ENCODE measurements around the gene PAM. TPM values are rescaled to one million over a fixed set of nuclear protein-coding genes. Genes with fewer than 3 reads are reported as not detected.

PAM gene
- total RNA-seq, 1 donor from 2014 or later, result 171 TPM

- Histone ChIP-seq H3K36me3 (no peaks in the 10 kb centered on the region), H3K9me3 (no peaks in the 10 kb centered on the region), H3K4me1 (peaks cover 32% of the 10 kb centered on the region), H3K27me3 (ENCODE audit: low read depth) (no peaks in the 10 kb centered on the region), H3K4me3 (no peak overlapping the region), H3K27ac (no peak overlapping the region)
- TF ChIP-seq, protein P1, sequence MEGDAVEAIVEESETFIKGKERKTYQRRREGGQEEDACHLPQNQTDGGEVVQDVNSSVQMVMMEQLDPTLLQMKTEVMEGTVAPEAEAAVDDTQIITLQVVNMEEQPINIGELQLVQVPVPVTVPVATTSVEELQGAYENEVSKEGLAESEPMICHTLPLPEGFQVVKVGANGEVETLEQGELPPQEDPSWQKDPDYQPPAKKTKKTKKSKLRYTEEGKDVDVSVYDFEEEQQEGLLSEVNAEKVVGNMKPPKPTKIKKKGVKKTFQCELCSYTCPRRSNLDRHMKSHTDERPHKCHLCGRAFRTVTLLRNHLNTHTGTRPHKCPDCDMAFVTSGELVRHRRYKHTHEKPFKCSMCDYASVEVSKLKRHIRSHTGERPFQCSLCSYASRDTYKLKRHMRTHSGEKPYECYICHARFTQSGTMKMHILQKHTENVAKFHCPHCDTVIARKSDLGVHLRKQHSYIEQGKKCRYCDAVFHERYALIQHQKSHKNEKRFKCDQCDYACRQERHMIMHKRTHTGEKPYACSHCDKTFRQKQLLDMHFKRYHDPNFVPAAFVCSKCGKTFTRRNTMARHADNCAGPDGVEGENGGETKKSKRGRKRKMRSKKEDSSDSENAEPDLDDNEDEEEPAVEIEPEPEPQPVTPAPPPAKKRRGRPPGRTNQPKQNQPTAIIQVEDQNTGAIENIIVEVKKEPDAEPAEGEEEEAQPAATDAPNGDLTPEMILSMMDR (IDR thresholded peaks at IDR 0.05), result no peak
- DNase-seq (no peak), ATAC-seq (no peak)
- intact Hi-C loops (cut with DNase I), result no loop called here
Observed at GRCh38 chr5:102796009-102796408, 40.9 kb downstream of the PAM start.

DNA sequence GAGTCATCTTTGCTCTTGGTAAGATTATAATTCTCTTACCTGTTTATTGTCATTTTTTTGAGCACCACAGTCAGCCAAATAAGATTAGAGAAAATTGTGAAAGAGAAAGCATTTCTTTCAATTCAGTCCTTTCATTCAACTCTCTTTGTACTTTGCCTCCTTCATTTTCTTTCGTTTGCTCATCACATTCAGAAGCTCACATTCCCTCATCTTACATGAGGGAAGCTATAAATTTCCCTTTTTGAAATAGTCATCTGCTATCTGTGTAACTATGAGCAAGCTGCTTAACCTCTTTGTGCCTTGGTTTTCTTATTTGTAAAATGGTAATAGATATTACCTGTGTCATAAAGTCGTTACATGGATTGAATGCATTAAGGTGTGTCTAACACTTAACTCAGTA is 41.4 kb downstream of the PAM start:
- H3K4me1 ChIP-seq, result peaks cover 32% of the 10 kb centered on the region
- no peak overlapping the region for H3K4me3 ChIP-seq
- H3K9me3 ChIP-seq, result no peaks in the 10 kb centered on the region
- TF ChIP-seq, protein P1 (IDR thresholded peaks at IDR 0.05), result no peak
- no peaks in the 10 kb centered on the region for H3K27me3 ChIP-seq (ENCODE audit: low read depth)
- DNase-seq (no peak), ATAC-seq (no peak)
- intact Hi-C loops (cut with DNase I), result no loop called here
- no peaks in the 10 kb centered on the region for H3K36me3 ChIP-seq
- H3K27ac ChIP-seq, result no peak overlapping the region

DNA sequence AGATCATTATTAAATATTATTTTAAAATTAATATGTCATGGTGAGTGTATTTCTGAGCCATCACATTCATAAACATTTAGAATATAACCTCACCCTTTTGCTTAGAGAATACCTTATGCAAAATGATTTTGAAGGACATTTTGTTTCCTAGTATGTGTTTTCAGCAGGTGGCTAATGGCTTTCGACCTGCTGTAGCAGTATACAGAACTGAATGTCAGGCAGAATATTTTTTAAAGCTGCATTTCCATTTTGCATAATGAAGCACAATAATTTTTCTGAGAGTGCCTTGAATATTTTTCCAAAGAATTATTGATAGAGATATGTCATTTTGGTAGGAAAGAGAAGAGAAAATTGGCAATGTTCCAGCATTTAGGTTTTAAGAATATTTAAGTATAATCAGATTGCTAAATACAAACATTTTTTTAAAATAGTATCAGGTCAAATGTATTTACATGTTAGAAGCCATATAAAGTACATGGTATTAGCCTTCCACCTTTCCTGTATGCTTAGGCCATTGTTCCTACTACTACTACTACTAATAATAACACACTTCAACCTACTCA is 42.3 kb downstream of the PAM start:
- TF ChIP-seq, protein P1 (IDR thresholded peaks at IDR 0.05), result no peak
- Histone ChIP-seq H3K36me3 (no peaks in the 10 kb centered on the region), H3K4me3 (no peak overlapping the region), H3K27ac (no peak overlapping the region), H3K4me1 (peaks cover 29% of the 10 kb centered on the region), H3K9me3 (no peaks in the 10 kb centered on the region), H3K27me3 (ENCODE audit: low read depth) (no peaks in the 10 kb centered on the region)
- ATAC-seq (no peak), DNase-seq (no peak)
- intact Hi-C loops (cut with DNase I), result no loop called here

GRCh38 chr5:102798104-102798785 is 43.1 kb downstream of the PAM start:
- intact Hi-C loops (cut with DNase I), result no loop called here
- Histone ChIP-seq H3K4me1 (peaks cover 25% of the 10 kb centered on the region), H3K4me3 (no peak overlapping the region), H3K27ac (no peak overlapping the region), H3K36me3 (no peaks in the 10 kb centered on the region), H3K27me3 (ENCODE audit: low read depth) (no peaks in the 10 kb centered on the region), H3K9me3 (no peaks in the 10 kb centered on the region)
- ATAC-seq (no peak), DNase-seq (no peak)
- TF ChIP-seq, protein P1 (IDR thresholded peaks at IDR 0.05), result no peak

- H3K27me3 ChIP-seq (ENCODE audit: low read depth), result no peaks in the 10 kb centered on the region
- DNase-seq (no peak), ATAC-seq (peak in 1 of 2 donors; percentile 33)
- intact Hi-C loops (cut with DNase I), result no loop called here
- TF ChIP-seq, protein P1 (IDR thresholded peaks at IDR 0.05), result no peak
- H3K4me3 ChIP-seq, result no peak overlapping the region
- H3K9me3 ChIP-seq, result no peaks in the 10 kb centered on the region
- H3K4me1 ChIP-seq, result peaks cover 25% of the 10 kb centered on the region
- H3K36me3 ChIP-seq, result no peaks in the 10 kb centered on the region
- no peak overlapping the region for H3K27ac ChIP-seq
Observed at GRCh38 chr5:102799017-102799416, 43.9 kb downstream of the PAM start.

All from lower lobe of right lung (tissue), 2 donors.